HK-2 (cell line): ENCODE results near the gene SRGAP3.

Experiments
- DNase-seq: peaks from one replicate; pipeline ENCODE4 v3.0.0-alpha.2; 2018; ENCODE audit not compliant: unreplicated experiment

SRGAP3 gene

GRCh38 chr3:9201955-9202354 is 47.5 kb downstream of the SRGAP3 start:
- no peak for DNase-seq

GRCh38 chr3:9201266-9201665 is 48.2 kb downstream of the SRGAP3 start:
- no peak for DNase-seq

- no peak for DNase-seq
These were observed 49.7 kb downstream of the SRGAP3 start for GRCh38 chr3:9199775-9200174.

- DNase-seq, result no peak
These were observed 50.5 kb downstream of the SRGAP3 start for GRCh38 chr3:9198899-9199335.

GRCh38 chr3:9198261-9198660 is 51.2 kb downstream of the SRGAP3 start:
- no peak for DNase-seq

GRCh38 chr3:9196020-9196419 is 53.4 kb downstream of the SRGAP3 start:
- DNase-seq, result no peak

GRCh38 chr3:9195390-9195789 is 54.1 kb downstream of the SRGAP3 start:
- no peak for DNase-seq

- no peak for DNase-seq
These were observed 54.8 kb downstream of the SRGAP3 start for GRCh38 chr3:9194509-9195184.

- no peak for DNase-seq
These were observed 55.7 kb downstream of the SRGAP3 start for GRCh38 chr3:9193633-9194195.

GRCh38 chr3:9193211-9193610 is 56.2 kb downstream of the SRGAP3 start:
- no peak for DNase-seq

GRCh38 chr3:9192248-9193025 is 57.0 kb downstream of the SRGAP3 start:
- no peak for DNase-seq

GRCh38 chr3:9190276-9190675 is 59.2 kb downstream of the SRGAP3 start:
- no peak for DNase-seq

- DNase-seq, result no peak
These were observed 60.9 kb downstream of the SRGAP3 start for GRCh38 chr3:9188583-9188982.

- DNase-seq, result no peak
These were observed 63.7 kb downstream of the SRGAP3 start for GRCh38 chr3:9185701-9186100.

- no peak for DNase-seq
These were observed 64.4 kb downstream of the SRGAP3 start for GRCh38 chr3:9185046-9185445.

- DNase-seq, result no peak
These were observed 65.0 kb downstream of the SRGAP3 start for GRCh38 chr3:9184461-9184835.

- no peak for DNase-seq
These were observed 65.5 kb downstream of the SRGAP3 start for GRCh38 chr3:9183811-9184460.

- no peak for DNase-seq
These were observed 66.4 kb downstream of the SRGAP3 start for GRCh38 chr3:9183011-9183410.

GRCh38 chr3:9180764-9181117 is 68.7 kb downstream of the SRGAP3 start:
- DNase-seq, result no peak

- DNase-seq, result no peak
These were observed 69.4 kb downstream of the SRGAP3 start for GRCh38 chr3:9179826-9180763.

GRCh38 chr3:9178697-9179096 is 70.7 kb downstream of the SRGAP3 start:
- no peak for DNase-seq

GRCh38 chr3:9175421-9175820 is 74.0 kb downstream of the SRGAP3 start:
- peak; percentile 31 for DNase-seq
